GM23248 (cell line): ENCODE results near the gene BRI3BP. TPM values are rescaled to one million over a fixed set of nuclear protein-coding genes. Genes with fewer than 3 reads are reported as not detected.

Experiments
- DNase-seq: peaks from one replicate; pipeline ENCODE4 v3.0.0-alpha.2; 2015
- H2AFZ ChIP-seq: fragments of 200-600 bp; sonication (generic); 2 replicates; pipeline ENCODE4 v1.6.1; 2016; ENCODE audit warnings: antibody characterized with exemption
- H3F3A ChIP-seq: fragments of 200-600 bp; sonication (generic); 2 replicates; pipeline ENCODE4 v1.6.1; 2016; ENCODE audit warnings: mild to moderate bottlenecking, antibody characterized with exemption, mixed run types; ENCODE audit not compliant: insufficient read depth
- H3K27ac ChIP-seq: fragments of 200-600 bp; sonication (generic); 2 replicates; pipeline ENCODE4 v1.5.1; 2016; ENCODE audit warnings: mild to moderate bottlenecking
- H3K27me3 ChIP-seq: fragments of 200-600 bp; sonication (generic); replicated peaks from 2 replicates; pipeline ENCODE4 v1.6.1; 2016; ENCODE audit warnings: mild to moderate bottlenecking; ENCODE audit not compliant: insufficient read depth
- H3K36me3 ChIP-seq: fragments of 200-600 bp; sonication (generic); 2 replicates; pipeline ENCODE4 v1.6.1; 2016; ENCODE audit warnings: low read depth, mild to moderate bottlenecking
- H3K4me1 ChIP-seq: fragments of 200-600 bp; sonication (generic); 2 replicates; pipeline ENCODE4 v1.6.1; 2016; ENCODE audit warnings: mild to moderate bottlenecking; ENCODE audit not compliant: insufficient read depth
- H3K4me2 ChIP-seq: fragments of 200-600 bp; sonication (generic); one replicate; pipeline ENCODE4 v1.6.1; 2016; ENCODE audit warnings: mild to moderate bottlenecking; ENCODE audit not compliant: unreplicated experiment
- H3K4me3 ChIP-seq: fragments of 200-600 bp; sonication (generic); 2 replicates; pipeline ENCODE4 v1.5.1; 2016; ENCODE audit warnings: mild to moderate bottlenecking
- H3K79me2 ChIP-seq: fragments of 200-600 bp; sonication (generic); 2 replicates; pipeline ENCODE4 v1.6.1; 2016; ENCODE audit warnings: mild to moderate bottlenecking; ENCODE audit not compliant: insufficient read depth
- H3K9ac ChIP-seq: fragments of 200-600 bp; sonication (generic); 2 replicates; pipeline ENCODE4 v1.6.1; 2016; ENCODE audit warnings: mild to moderate bottlenecking
- H3K9me2 ChIP-seq: fragments of 200-600 bp; sonication (generic); 2 replicates; pipeline ENCODE4 v1.6.1; 2016; ENCODE audit warnings: mixed run types, mild to moderate bottlenecking, moderate library complexity; ENCODE audit not compliant: insufficient read depth
- H3K9me3 ChIP-seq: fragments of 200-600 bp; sonication (generic); one replicate; pipeline ENCODE4 v1.6.1; 2017; ENCODE audit warnings: low read depth
- H4K20me1 ChIP-seq: fragments of 200-600 bp; sonication (generic); 2 replicates; pipeline ENCODE4 v1.6.0; 2016; ENCODE audit not compliant: insufficient read depth
- EZH2 ChIP-seq: fragments of 200-600 bp; sonication (generic); IDR thresholded peaks from 2 replicates; pipeline ENCODE4 v1.6.1; 2018; ENCODE audit warnings: antibody characterized with exemption, mild to moderate bottlenecking; ENCODE audit not compliant: insufficient read depth, poor library complexity, severe bottlenecking
- EZH2phosphoT487 ChIP-seq: fragments of 200-600 bp; sonication (generic); IDR thresholded peaks from 2 replicates; pipeline ENCODE4 v1.6.1; 2018; ENCODE audit warnings: antibody characterized with exemption, moderate library complexity, mild to moderate bottlenecking, low read depth; ENCODE audit not compliant: insufficient read depth
- WGBS, 2 experiments: methylation state at CpG; one replicate each; pipeline ENCODE4 v1.1.6; 2015 to 2017; ENCODE audit warnings: low lambda C conversion rate in 2 of 2, low coverage in 1 of 2; ENCODE audit errors: missing lambda C conversion rate in 2 of 2; 5-methylcytosine and 5-hydroxymethylcytosine counted together
- in situ Hi-C: fragments of 300-500 bp; cut with MboI; formaldehyde crosslinking; loops from 2 replicates; pipeline ENCODE4 v1.15.0; 2020
- polyA plus RNA-seq: library from polyadenylated mRNA; unstranded; fragments of >200 nt; fragmentation: Nextera tagmentation; extraction: Ambion mirVana; gene quantifications from 2 replicates; pipeline ENCODE4 v1.2.1, GENCODE V29; 2016
- total RNA-seq: library from RNA; depleted of rRNA; stranded (reverse); fragments of >200 nt; shearing (Covaris generic); gene quantifications from 2 replicates; pipeline ENCODE4 v1.2.3, GENCODE V29; 2014

BRI3BP gene
- total and polyA plus RNA-seq, 2 experiments from 2014 or later: 3.5 to 4.2 TPM

DNA sequence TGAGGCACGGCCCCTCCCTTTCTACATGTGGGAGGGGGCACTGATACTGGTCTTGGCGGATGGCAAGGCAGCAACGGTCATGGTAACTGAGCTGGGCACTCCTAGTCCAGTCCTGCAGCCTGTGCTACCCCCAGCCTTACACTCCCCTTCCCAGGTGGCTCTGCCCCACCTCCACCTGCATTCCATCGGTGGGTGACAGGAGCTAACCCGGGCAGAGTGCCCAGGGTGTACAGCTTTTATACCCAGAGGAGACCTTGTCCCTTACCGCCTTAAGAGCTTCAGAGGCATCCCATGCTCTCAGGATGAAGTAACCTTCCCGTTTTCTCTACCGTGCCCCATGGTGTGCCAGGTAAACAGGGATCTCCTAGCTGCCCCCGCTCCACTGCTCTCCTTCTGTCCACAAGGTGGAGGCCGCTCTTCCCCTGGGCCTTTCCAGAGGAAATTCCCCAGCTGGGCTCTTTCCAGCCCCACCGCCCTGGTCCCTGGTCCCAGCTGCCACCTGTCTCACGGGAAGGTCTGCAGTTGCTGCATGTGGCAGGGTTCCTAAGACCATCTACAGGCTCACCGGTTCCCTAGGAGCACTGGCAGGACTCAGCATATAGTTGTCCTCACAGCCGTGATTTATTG, 20.5 kb downstream of the BRI3BP start:
- Histone ChIP-seq H3K9me2 (no peaks in the 10 kb centered on the region), H3K79me2 (no peaks in the 10 kb centered on the region), H3F3A (no peaks in the 10 kb centered on the region), H2AFZ (no peak overlapping the region), H3K36me3 (no peaks in the 10 kb centered on the region), H3K27ac (no peak overlapping the region), H4K20me1 (no peaks in the 10 kb centered on the region), H3K4me3 (no peak overlapping the region), H3K27me3 (no peaks in the 10 kb centered on the region), H3K9me3 (no peaks in the 10 kb centered on the region), H3K4me2 (no peak overlapping the region), H3K4me1 (no peaks in the 10 kb centered on the region), H3K9ac (no peak overlapping the region)
- WGBS, 2 experiments: 96 to 98% methylated on average over 14 of the region's 14 CpGs
- TF ChIP-seq EZH2: no peak
- no peak for TF ChIP-seq EZH2phosphoT487
- no peak for DNase-seq
- in situ Hi-C loops: no loop called here

DNA sequence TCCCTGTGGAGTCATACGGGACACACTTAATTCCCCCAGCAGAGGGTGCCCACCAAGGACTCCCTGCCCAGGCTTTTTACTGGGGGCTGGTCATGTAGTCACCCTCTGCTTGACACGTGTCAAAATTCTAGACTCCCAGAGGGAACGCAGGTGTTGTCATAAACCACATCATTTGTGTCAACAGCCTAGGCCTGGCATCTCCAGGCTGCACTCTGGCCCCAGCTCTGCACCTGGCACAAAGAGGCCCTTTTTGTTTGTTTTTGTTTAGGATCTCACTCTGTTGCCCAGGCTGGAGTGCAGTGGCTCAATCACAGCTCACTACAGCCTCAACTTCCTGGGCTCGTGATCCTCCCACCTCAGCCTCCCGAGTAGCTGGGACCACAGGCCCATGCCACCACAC, 21.1 kb downstream of the BRI3BP start:
- Histone ChIP-seq H3K4me2 (no peak overlapping the region), H4K20me1 (no peaks in the 10 kb centered on the region), H2AFZ (no peak overlapping the region), H3K4me1 (no peaks in the 10 kb centered on the region), H3K79me2 (no peaks in the 10 kb centered on the region), H3K9ac (no peak overlapping the region), H3K27ac (no peak overlapping the region), H3K27me3 (no peaks in the 10 kb centered on the region), H3K9me3 (no peaks in the 10 kb centered on the region), H3K9me2 (no peaks in the 10 kb centered on the region), H3F3A (no peaks in the 10 kb centered on the region), H3K4me3 (no peak overlapping the region), H3K36me3 (no peaks in the 10 kb centered on the region)
- TF ChIP-seq EZH2phosphoT487: no peak
- DNase-seq: no peak
- WGBS, 2 experiments: 95 to 96% methylated on average over 5 of the region's 5 CpGs
- in situ Hi-C loops: no loop called here

DNA sequence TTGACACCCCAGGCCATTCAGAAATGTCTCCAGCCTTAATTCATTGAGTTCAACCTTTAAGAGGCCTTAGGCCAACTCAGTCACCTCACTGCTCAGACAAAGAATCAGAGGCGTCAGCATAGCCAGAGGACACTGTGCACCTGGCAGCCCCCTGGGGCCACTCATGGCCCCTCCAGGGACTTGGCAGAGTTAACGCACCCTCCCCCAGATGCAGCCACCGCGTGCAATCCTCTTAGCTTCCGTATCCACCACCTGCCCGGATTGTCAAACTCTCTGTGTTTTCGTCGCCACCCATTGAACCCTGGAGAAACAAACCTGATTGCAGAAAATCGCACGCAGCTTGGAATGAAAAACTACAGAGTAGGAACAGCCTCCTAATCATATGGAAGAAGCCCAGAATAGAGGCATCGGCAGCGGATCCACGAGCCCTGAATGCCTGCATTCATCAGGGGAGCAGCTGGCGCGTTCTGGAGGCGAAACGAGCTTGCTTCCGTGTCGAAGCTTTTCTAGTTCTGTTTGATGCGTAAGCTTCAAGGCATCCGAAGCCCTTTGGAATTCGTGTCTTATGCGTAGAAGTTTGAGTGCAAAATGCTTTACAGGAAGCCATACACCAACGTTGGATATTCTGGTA, 22.4 kb downstream of the BRI3BP start:
- Histone ChIP-seq H3K4me1 (no peaks in the 10 kb centered on the region), H3K9me2 (no peaks in the 10 kb centered on the region), H4K20me1 (no peaks in the 10 kb centered on the region), H3K4me3 (no peak overlapping the region), H2AFZ (no peak overlapping the region), H3K4me2 (no peak overlapping the region), H3K9ac (no peak overlapping the region), H3K27me3 (no peaks in the 10 kb centered on the region), H3K36me3 (no peaks in the 10 kb centered on the region), H3K79me2 (no peaks in the 10 kb centered on the region), H3K9me3 (no peaks in the 10 kb centered on the region), H3F3A (no peaks in the 10 kb centered on the region), H3K27ac (no peak overlapping the region)
- in situ Hi-C loops: no loop called here
- DNase-seq: no peak
- TF ChIP-seq EZH2 (no peak), EZH2phosphoT487 (no peak)
- 95% methylated on average over 24 of the region's 24 CpGs for WGBS, 2 experiments

DNA sequence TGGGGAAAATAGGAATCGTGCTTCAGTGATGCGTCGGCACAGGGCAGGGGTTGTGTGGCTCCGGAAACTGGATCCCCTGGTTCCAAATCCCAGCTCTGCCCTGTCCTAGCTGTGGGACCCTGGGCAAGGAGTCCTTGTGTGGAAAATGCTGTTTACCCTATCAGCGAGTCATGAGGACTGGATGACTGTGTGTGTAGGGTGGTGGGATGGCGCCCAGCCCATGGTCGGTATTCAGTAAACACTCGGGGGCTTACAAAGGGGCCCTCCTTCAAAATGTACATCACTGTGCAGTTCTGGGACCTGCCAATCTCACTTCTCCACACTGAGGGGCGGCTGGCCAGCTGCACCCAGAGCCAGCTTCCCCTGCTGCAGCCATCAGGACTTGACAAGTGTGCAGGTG, 24.4 kb downstream of the BRI3BP start:
- no peaks in the 10 kb centered on the region for H3K27me3 ChIP-seq
- TF ChIP-seq EZH2: no peak
- TF ChIP-seq EZH2phosphoT487: no peak
- H3K4me1 ChIP-seq: no peaks in the 10 kb centered on the region
- 94% methylated on average over 9 of the region's 9 CpGs for WGBS, 2 experiments
- no peak overlapping the region for H3K4me3 ChIP-seq
- no peak for DNase-seq
- H3K9me3 ChIP-seq: no peaks in the 10 kb centered on the region
- no peak overlapping the region for H3K4me2 ChIP-seq
- H3K36me3 ChIP-seq: no peaks in the 10 kb centered on the region
- H4K20me1 ChIP-seq: no peaks in the 10 kb centered on the region
- no peaks in the 10 kb centered on the region for H3K9me2 ChIP-seq
- no peak overlapping the region for H3K9ac ChIP-seq
- no peak overlapping the region for H3K27ac ChIP-seq
- no peak overlapping the region for H2AFZ ChIP-seq
- no peaks in the 10 kb centered on the region for H3F3A ChIP-seq
- in situ Hi-C loops: no loop called here
- no peaks in the 10 kb centered on the region for H3K79me2 ChIP-seq

DNA sequence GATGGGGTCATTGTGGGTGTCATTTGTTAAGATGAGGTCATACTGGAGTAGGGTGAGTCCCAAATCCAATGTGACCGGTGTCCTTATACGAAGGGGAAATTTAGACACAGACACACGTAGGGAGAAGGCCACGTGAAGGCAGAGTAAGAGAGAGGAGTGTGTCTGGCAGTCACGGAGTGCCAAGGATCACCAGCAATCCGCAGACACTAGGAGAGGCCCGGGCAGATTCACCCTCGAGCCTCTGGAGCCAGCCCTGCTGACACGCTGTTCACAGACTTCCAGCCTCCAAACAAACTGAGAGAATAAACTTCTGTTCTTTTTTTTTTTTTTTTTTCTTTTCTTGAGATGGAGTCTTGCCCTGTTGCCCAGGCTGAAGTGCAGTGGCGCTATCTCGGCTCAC, 24.9 kb downstream of the BRI3BP start:
- Histone ChIP-seq H3F3A (no peaks in the 10 kb centered on the region), H3K9me3 (no peaks in the 10 kb centered on the region), H3K4me1 (no peaks in the 10 kb centered on the region), H3K79me2 (no peaks in the 10 kb centered on the region), H2AFZ (no peak overlapping the region), H3K27me3 (no peaks in the 10 kb centered on the region), H3K27ac (no peak overlapping the region), H4K20me1 (no peaks in the 10 kb centered on the region), H3K9ac (no peak overlapping the region), H3K4me2 (no peak overlapping the region), H3K9me2 (no peaks in the 10 kb centered on the region), H3K4me3 (no peak overlapping the region), H3K36me3 (no peaks in the 10 kb centered on the region)
- WGBS, 2 experiments: 89 to 93% methylated on average over 11 of the region's 11 CpGs
- no peak for TF ChIP-seq EZH2phosphoT487
- TF ChIP-seq EZH2: no peak
- no peak for DNase-seq
- in situ Hi-C loops: no loop called here
